GM23338 (cell line): ENCODE measurements around the gene ATAD3B.

Experiments used
- CREB1 ChIP-seq: fragments of 250-450 bp; sonication (Bioruptor Pico); IDR thresholded peaks from 2 replicates; pipeline ENCODE4 v1.5.0; 2020; ENCODE audit warnings: low read depth, mild to moderate bottlenecking, moderate library complexity
- EZH2 ChIP-seq: fragments of 200-600 bp; sonication (generic); IDR thresholded peaks from one replicate; pipeline ENCODE4 v1.8.0; 2017; ENCODE audit warnings: antibody characterized with exemption, mild to moderate bottlenecking, low read depth; ENCODE audit not compliant: unreplicated experiment
- EZH2phosphoT487 ChIP-seq: fragments of 200-600 bp; sonication (generic); IDR thresholded peaks from one replicate; pipeline ENCODE4 v1.8.1; 2018; ENCODE audit warnings: antibody characterized with exemption; ENCODE audit not compliant: unreplicated experiment
- JUNB ChIP-seq: IDR thresholded peaks from one replicate; pipeline ENCODE4 v1.6.1; 2016; ENCODE audit warnings: antibody characterized with exemption; ENCODE audit not compliant: unreplicated experiment
- NANOG ChIP-seq: IDR thresholded peaks from 2 replicates; pipeline ENCODE4 v1.6.1; 2016; ENCODE audit warnings: antibody characterized with exemption, borderline replicate concordance
- POLR2AphosphoS5 ChIP-seq: IDR thresholded peaks from 2 replicates; pipeline ENCODE4 v1.6.1; 2016; ENCODE audit warnings: antibody characterized with exemption, low read depth
- STAT1 ChIP-seq: IDR thresholded peaks from one replicate; pipeline ENCODE4 v1.6.1; 2016; ENCODE audit warnings: antibody characterized with exemption; ENCODE audit not compliant: unreplicated experiment
- ZNF114 ChIP-seq: fragments of 250-450 bp; sonication (Bioruptor Pico); IDR thresholded peaks from 2 replicates; pipeline ENCODE4 v1.5.0; 2020; ENCODE audit warnings: mild to moderate bottlenecking, moderate library complexity
- ZNF331 ChIP-seq: fragments of 250-450 bp; sonication (Bioruptor Pico); IDR thresholded peaks from 2 replicates; pipeline ENCODE4 v1.5.0; 2020; ENCODE audit warnings: low read depth, mild to moderate bottlenecking, moderate library complexity
- TF ChIP-seq, protein P1 (sequence below), 2 experiments: fragments of 200-600 bp in 1 of 2; sonication (generic) in 1 of 2; conservative IDR thresholded peaks; 2 replicates each; pipeline versions ENCODE4 v1.5.1 to v1.6.1; 2016 to 2017; ENCODE audit warnings: antibody characterized with exemption in 2 of 2, low read depth in 2 of 2, mild to moderate bottlenecking in 2 of 2, moderate library complexity in 1 of 2
- TF ChIP-seq, protein P2 (sequence below): IDR thresholded peaks from one replicate; pipeline ENCODE4 v1.6.1; 2018; ENCODE audit warnings: antibody characterized with exemption; ENCODE audit not compliant: unreplicated experiment

DNA sequence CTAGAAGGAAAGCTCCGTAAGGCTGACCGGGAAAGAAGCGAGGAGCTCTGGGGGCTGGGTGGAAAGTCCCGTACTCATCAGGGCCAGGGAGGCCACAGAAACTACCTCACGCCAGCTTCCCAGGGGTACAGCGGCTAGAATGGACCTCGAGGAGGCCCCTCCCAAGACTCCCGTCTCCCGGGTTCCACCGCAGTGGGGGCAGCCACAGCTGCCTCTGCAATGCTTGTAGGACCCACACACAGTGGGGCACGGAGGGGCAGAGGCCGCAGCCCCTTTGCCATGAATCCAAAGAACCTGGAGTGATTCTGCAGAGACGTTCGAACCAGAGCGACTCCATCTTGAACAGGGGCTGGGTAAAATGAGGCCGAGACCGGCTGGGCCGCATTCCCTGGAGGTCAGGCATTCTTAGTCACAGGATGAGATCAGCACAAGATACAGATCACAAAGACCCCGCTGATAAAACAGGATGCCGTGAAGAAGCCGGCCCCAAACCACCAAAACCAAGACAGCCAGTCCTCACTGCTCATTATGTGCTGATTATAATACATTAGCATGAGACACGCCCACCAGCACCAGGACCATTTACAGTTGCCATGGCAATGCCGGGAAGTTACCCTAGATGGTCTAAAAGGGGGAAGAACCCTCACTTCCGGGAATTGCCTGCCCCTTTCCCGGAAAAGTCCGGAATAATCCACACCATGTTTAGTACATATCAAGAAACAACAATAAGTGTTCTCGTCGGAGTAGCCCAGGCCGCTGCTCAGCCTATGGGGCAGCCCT is 48.9 kb upstream of the ATAD3B start:
- TF ChIP-seq, protein P1, sequence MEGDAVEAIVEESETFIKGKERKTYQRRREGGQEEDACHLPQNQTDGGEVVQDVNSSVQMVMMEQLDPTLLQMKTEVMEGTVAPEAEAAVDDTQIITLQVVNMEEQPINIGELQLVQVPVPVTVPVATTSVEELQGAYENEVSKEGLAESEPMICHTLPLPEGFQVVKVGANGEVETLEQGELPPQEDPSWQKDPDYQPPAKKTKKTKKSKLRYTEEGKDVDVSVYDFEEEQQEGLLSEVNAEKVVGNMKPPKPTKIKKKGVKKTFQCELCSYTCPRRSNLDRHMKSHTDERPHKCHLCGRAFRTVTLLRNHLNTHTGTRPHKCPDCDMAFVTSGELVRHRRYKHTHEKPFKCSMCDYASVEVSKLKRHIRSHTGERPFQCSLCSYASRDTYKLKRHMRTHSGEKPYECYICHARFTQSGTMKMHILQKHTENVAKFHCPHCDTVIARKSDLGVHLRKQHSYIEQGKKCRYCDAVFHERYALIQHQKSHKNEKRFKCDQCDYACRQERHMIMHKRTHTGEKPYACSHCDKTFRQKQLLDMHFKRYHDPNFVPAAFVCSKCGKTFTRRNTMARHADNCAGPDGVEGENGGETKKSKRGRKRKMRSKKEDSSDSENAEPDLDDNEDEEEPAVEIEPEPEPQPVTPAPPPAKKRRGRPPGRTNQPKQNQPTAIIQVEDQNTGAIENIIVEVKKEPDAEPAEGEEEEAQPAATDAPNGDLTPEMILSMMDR (conservative IDR thresholded peaks at IDR 0.05; ENCODE audit: low read depth in 2 of 2), result no peak
- no peak for TF ChIP-seq STAT1
- peak; percentile 50; the same call in 1 of the 2 replicates for TF ChIP-seq CREB1 (CRISPR knock-in tag)
- no peak for TF ChIP-seq NANOG
- no peak for TF ChIP-seq POLR2AphosphoS5
- no peak for TF ChIP-seq EZH2
- no peak for TF ChIP-seq JUNB
- TF ChIP-seq, protein P2, sequence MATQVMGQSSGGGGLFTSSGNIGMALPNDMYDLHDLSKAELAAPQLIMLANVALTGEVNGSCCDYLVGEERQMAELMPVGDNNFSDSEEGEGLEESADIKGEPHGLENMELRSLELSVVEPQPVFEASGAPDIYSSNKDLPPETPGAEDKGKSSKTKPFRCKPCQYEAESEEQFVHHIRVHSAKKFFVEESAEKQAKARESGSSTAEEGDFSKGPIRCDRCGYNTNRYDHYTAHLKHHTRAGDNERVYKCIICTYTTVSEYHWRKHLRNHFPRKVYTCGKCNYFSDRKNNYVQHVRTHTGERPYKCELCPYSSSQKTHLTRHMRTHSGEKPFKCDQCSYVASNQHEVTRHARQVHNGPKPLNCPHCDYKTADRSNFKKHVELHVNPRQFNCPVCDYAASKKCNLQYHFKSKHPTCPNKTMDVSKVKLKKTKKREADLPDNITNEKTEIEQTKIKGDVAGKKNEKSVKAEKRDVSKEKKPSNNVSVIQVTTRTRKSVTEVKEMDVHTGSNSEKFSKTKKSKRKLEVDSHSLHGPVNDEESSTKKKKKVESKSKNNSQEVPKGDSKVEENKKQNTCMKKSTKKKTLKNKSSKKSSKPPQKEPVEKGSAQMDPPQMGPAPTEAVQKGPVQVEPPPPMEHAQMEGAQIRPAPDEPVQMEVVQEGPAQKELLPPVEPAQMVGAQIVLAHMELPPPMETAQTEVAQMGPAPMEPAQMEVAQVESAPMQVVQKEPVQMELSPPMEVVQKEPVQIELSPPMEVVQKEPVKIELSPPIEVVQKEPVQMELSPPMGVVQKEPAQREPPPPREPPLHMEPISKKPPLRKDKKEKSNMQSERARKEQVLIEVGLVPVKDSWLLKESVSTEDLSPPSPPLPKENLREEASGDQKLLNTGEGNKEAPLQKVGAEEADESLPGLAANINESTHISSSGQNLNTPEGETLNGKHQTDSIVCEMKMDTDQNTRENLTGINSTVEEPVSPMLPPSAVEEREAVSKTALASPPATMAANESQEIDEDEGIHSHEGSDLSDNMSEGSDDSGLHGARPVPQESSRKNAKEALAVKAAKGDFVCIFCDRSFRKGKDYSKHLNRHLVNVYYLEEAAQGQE, result no peak
- no peak for TF ChIP-seq EZH2phosphoT487
- TF ChIP-seq ZNF331, result 0 out of 2 replicates have a peak, but pooled peaks have one; percentile 36
- peak; percentile 97 for TF ChIP-seq ZNF114
